AG09309 (cell line): ENCODE data around the gene OPALIN.

ENCODE experiments used
- DNase-seq: peaks from one replicate; pipeline ENCODE4 v3.0.0-alpha.2; 2010; ENCODE audit warnings: low read depth
- H3K4me3 ChIP-seq: 2 replicates; pipeline ENCODE4 v1.5.1; 2011; ENCODE audit warnings: mild to moderate bottlenecking, low read depth, low read length, moderate library complexity; ENCODE audit not compliant: control insufficient read depth
- TF ChIP-seq, protein P1 (sequence below): IDR thresholded peaks from 2 replicates; pipeline ENCODE4 v1.5.1; 2011; ENCODE audit warnings: mild to moderate bottlenecking, low read depth, low read length, inconsistent platforms; ENCODE audit not compliant: insufficient read depth, control insufficient read depth; ENCODE audit errors: missing control alignments

Gene OPALIN

GRCh38 chr10:96341219-96342182, 17.3 kb downstream of the OPALIN start:
- DNase-seq = no peak
- no peak overlapping the region for H3K4me3 ChIP-seq
- TF ChIP-seq, protein P1, sequence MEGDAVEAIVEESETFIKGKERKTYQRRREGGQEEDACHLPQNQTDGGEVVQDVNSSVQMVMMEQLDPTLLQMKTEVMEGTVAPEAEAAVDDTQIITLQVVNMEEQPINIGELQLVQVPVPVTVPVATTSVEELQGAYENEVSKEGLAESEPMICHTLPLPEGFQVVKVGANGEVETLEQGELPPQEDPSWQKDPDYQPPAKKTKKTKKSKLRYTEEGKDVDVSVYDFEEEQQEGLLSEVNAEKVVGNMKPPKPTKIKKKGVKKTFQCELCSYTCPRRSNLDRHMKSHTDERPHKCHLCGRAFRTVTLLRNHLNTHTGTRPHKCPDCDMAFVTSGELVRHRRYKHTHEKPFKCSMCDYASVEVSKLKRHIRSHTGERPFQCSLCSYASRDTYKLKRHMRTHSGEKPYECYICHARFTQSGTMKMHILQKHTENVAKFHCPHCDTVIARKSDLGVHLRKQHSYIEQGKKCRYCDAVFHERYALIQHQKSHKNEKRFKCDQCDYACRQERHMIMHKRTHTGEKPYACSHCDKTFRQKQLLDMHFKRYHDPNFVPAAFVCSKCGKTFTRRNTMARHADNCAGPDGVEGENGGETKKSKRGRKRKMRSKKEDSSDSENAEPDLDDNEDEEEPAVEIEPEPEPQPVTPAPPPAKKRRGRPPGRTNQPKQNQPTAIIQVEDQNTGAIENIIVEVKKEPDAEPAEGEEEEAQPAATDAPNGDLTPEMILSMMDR = no peak

- TF ChIP-seq, protein P1 = peak; percentile 79
- H3K4me3 ChIP-seq = no peak overlapping the region
- peak; percentile 23 for DNase-seq
These were observed 18.6 kb downstream of the OPALIN start for GRCh38 chr10:96339956-96340904.

GRCh38 chr10:96339383-96339782, 19.4 kb downstream of the OPALIN start:
- no peak for DNase-seq
- no peak overlapping the region for H3K4me3 ChIP-seq
- TF ChIP-seq, protein P1 = no peak

- no peak for DNase-seq
- no peak overlapping the region for H3K4me3 ChIP-seq
- TF ChIP-seq, protein P1 = no peak
These were observed 20.4 kb downstream of the OPALIN start for GRCh38 chr10:96338279-96338925.

DNA sequence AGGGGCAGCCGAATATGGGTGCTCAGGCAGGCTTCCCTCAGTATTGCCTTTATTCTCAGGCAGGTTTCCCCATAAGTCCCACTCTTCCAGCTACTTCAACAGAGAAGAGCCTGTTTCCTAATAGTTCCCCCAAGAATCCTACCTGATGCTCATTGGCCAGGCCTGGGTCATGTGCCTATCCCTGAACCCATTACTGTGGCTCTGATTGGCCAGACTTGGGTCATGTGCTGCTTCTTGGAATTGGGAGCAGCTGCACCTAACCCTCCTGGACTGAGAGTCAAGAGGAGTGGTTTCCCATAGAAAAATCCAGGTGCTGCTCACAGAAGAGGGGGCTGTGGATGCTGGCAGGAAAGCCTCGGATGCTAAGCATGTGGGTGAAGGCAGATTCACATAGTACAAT, 21.7 kb downstream of the OPALIN start:
- no peak overlapping the region for H3K4me3 ChIP-seq
- TF ChIP-seq, protein P1 = no peak
- DNase-seq = no peak
